ENCODE data around the gene MESP1.

Gene MESP1

DNA sequence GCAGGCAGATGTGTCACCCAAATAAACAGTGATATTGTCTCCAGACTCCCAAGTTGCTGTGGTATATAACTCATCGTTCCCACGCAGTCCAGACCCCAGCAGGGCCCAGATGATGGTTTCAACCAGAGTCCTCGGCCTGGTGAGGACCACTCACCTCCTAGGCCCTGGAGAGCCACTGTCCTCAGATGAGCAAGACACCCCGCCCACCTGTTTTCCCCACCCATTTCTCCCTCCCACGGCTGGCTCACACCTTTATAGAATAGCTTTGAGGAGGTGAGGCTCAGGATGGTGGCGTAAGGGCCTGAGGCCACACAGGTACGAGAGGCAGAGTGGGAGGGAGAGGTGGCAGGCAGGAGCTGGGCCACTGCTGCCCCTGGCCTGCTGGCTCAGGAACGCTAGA lies 7.5 kb downstream of the MESP1 start:
- Mint-ChIP-seq H3K27ac (no peak overlapping the region), H3K36me3 (no peaks in the 10 kb centered on the region), H3K4me3 (no peak overlapping the region), H3K4me1 (no peaks in the 10 kb centered on the region), H3K27me3 (peaks cover 1% of the 10 kb centered on the region), H3K9me3 (no peaks in the 10 kb centered on the region)
- no peak for DNase-seq (ENCODE audit: low spot score in 2 of 2)
- no peak for ATAC-seq (ENCODE audit: low read depth)

DNA sequence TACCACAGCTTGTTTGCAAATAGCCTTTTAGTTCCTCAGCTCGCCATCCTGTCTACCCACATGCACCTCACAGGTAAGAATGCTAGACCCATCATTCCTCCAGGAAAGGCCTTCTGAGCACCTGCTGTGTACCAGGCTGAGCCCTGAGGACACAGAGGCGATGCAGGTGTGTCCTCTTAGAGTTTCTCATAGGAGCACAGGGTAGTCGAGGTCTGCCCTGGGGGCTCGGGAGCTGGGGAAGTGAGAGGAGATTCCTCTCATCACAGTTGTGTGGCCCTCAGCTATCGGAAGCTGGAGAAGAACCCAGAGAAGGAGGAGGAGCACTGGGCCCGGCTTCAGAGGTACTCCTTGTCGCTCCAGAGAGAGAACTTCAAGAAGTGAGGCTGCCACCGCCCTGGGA lies 8.0 kb downstream of the MESP1 start:
- Mint-ChIP-seq H3K27me3 (peaks cover 1% of the 10 kb centered on the region), H3K27ac (no peak overlapping the region), H3K36me3 (no peaks in the 10 kb centered on the region), H3K4me3 (no peak overlapping the region), H3K9me3 (no peaks in the 10 kb centered on the region), H3K4me1 (no peaks in the 10 kb centered on the region)
- no peak for DNase-seq (ENCODE audit: low spot score in 2 of 2)
- no peak for ATAC-seq (ENCODE audit: low read depth)

DNA sequence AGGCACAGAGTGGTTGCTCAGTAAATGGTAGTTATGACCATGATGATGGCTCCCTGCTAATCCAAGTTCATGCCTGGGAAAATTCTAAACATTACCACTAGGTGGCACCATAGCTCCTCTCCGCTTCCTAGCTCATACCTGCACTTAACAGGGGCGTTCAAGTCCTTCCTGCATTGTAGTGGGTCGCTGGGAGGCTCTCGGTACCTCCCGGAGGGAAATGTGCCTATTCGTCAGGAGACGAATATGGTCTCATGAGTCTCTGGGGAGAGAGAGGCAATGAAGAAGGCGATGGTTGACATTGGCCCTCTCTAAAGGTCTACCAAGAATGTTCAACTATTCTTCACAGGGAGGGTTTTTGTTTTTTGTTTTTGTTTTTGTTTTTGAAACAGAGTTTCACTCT lies 10.9 kb downstream of the MESP1 start:
- peaks cover 10% of the 10 kb centered on the region for H3K27me3 Mint-ChIP-seq
- no peaks in the 10 kb centered on the region for H3K9me3 Mint-ChIP-seq
- H3K27ac Mint-ChIP-seq, result no peak overlapping the region
- no peaks in the 10 kb centered on the region for H3K4me1 Mint-ChIP-seq
- DNase-seq (ENCODE audit: low spot score in 2 of 2), result peak; percentile 65 to 69
- peak; percentile 92 for ATAC-seq (ENCODE audit: low read depth)
- H3K36me3 Mint-ChIP-seq, result no peaks in the 10 kb centered on the region
- H3K4me3 Mint-ChIP-seq, result no peak overlapping the region

DNA sequence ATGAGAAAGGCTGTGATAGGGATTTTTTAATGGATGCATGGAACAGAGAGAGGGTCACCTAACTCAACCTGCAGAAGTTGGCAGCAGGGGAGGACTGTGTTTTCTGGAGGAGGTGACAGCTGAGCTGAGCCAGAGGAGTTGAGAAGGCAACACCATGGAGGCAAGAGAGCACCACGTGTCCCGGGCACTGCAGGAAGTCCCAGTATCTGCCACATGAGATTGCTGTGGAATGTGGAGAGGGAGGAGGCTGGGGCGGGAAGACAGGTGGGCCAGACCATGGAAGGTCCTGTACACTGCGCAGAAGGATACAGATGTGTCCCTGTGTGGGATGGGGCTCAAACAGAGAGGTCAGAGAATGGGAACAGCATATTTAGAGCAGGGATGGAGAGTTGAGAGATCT lies 15.3 kb downstream of the MESP1 start:
- DNase-seq (ENCODE audit: low spot score in 2 of 2), result no peak
- Mint-ChIP-seq H3K27ac (no peak overlapping the region), H3K4me1 (no peaks in the 10 kb centered on the region), H3K36me3 (no peaks in the 10 kb centered on the region), H3K4me3 (no peak overlapping the region), H3K27me3 (peaks cover 17% of the 10 kb centered on the region), H3K9me3 (no peaks in the 10 kb centered on the region)
- no peak for ATAC-seq (ENCODE audit: low read depth)

DNA sequence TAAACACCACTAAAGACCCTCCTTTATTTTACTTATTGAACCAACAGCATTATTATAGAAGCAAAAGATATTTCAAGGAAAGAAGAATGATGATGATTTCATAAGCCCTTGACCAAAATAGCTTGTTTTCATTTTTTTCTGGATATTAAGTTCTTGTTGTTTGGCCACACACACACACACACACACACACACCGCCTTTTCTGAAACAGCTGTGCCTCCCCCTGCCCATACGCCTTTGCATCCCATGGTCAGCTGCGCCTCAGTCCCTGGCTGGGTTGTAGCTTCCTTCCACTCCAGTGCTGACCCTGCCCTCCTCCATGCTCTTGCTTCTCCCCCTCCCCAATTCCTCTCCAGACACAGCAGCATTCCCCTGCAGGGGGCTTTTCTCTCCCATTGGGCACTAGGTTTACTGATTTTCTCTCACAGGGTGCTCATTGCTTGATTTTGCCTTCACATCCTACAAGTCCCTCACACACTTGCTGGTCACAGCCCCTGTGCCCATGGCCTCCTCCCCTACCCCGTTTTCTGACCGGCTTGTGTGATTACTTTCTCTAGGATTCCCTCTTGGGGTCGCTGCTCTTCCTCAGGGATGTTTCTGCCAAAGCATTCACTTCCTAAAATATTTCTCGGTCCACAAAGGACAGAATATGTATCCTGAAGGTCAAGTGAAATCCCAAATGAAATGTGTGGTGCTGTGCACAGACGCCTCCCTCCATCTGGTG lies 18.4 kb downstream of the MESP1 start:
- no peak overlapping the region for H3K4me3 Mint-ChIP-seq
- no peaks in the 10 kb centered on the region for H3K4me1 Mint-ChIP-seq
- no peak for ATAC-seq (ENCODE audit: low read depth)
- no peak overlapping the region for H3K27ac Mint-ChIP-seq
- H3K27me3 Mint-ChIP-seq, result peaks cover 20% of the 10 kb centered on the region
- no peaks in the 10 kb centered on the region for H3K36me3 Mint-ChIP-seq
- no peak for DNase-seq (ENCODE audit: low spot score in 2 of 2)
- H3K9me3 Mint-ChIP-seq, result no peaks in the 10 kb centered on the region

DNA sequence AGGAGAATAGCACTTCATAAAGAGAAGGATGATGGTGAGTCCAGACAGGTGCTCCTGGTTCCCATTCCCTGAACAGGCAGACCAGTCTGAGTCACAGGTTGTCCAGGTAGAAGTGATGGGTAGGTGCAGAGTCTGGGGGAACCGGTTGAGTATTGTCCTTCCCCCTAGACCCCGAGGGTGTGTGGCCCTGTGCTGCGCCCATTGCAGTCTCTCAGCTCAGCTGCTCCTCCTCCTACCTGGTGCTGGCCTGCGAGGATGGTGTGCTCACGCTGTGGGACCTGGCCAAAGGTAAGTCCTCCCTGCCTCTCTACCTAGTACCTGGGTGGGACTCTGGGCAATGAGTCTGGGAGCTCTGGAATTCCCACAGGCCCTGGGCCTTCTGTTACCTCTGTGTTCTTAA lies 19.8 kb downstream of the MESP1 start:
- Mint-ChIP-seq H3K9me3 (no peaks in the 10 kb centered on the region), H3K27ac (no peak overlapping the region), H3K36me3 (no peaks in the 10 kb centered on the region), H3K4me1 (no peaks in the 10 kb centered on the region), H3K27me3 (peaks cover 19% of the 10 kb centered on the region), H3K4me3 (no peak overlapping the region)
- ATAC-seq (ENCODE audit: low read depth), result no peak
- no peak for DNase-seq (ENCODE audit: low spot score in 2 of 2)

DNA sequence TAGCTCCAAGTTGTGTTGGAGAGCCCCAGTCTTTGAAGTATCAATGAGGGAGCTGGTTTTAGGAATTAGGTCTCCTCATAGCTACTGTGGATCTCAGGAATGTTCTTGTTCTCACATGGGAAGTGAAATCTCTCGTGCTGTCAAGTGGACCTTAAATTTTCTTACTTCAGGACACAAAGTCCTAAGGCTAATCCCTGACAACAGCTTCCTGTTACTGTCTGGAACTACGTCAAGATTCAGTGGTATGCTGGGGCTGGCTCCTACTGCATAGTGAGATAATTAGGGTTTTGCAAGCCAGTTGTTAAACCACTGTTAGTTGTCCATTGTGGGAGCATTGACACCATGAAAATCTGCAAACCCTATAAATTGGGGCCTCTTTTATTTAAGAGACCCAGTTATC lies 22.8 kb downstream of the MESP1 start:
- DNase-seq (ENCODE audit: low spot score in 2 of 2) (no peak), ATAC-seq (ENCODE audit: low read depth) (no peak)
- Mint-ChIP-seq H3K36me3 (no peaks in the 10 kb centered on the region), H3K9me3 (peaks cover 2% of the 10 kb centered on the region), H3K4me3 (no peak overlapping the region), H3K27ac (no peak overlapping the region), H3K27me3 (peaks cover 11% of the 10 kb centered on the region), H3K4me1 (no peaks in the 10 kb centered on the region)

DNA sequence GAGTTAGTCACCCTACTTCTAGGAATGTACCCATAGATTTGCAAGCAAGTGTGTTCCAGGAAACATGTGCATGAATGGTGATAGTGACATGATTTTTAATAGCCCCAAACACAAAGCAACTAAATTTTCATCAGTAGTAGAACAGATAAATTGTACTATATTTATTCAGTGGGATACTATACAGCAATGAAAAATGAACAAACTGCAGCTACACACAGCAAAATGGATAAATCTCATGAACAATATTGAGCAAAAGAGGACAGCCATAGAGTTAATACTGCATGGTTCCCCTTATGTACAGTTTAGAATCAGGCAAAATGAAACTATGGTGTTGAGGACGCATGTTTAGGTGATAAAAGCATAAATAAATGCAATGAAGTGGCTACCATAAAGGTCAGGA lies 26.0 kb downstream of the MESP1 start:
- ATAC-seq (ENCODE audit: low read depth) (no peak), DNase-seq (ENCODE audit: low spot score in 2 of 2) (no peak)
- Mint-ChIP-seq H3K4me3 (no peak overlapping the region), H3K27ac (no peak overlapping the region), H3K4me1 (no peaks in the 10 kb centered on the region), H3K36me3 (no peaks in the 10 kb centered on the region), H3K9me3 (peaks cover 5% of the 10 kb centered on the region), H3K27me3 (peaks cover 14% of the 10 kb centered on the region)

DNA sequence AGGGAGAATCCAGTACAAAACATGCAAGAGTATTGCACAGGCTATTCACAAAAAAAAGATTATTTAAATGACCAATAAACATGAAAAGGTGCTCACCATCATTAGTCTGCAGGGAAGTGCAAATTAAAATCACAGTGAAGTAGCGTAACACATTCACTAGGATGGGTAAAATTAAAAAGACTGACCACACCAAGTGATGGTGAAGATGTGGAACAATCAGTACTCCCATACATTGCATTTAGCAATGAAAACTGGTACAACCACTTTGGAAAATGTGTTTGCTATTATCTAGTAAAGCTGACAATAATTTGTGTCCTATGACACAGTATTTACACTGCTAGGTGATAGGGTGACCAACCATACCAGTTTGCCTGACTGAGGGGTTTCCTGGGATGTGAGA lies 26.4 kb downstream of the MESP1 start:
- Mint-ChIP-seq H3K36me3 (no peaks in the 10 kb centered on the region), H3K27me3 (peaks cover 12% of the 10 kb centered on the region), H3K4me1 (no peaks in the 10 kb centered on the region), H3K9me3 (peaks cover 5% of the 10 kb centered on the region), H3K27ac (no peak overlapping the region), H3K4me3 (no peak overlapping the region)
- DNase-seq (ENCODE audit: low spot score in 2 of 2) (no peak), ATAC-seq (ENCODE audit: low read depth) (no peak)

DNA sequence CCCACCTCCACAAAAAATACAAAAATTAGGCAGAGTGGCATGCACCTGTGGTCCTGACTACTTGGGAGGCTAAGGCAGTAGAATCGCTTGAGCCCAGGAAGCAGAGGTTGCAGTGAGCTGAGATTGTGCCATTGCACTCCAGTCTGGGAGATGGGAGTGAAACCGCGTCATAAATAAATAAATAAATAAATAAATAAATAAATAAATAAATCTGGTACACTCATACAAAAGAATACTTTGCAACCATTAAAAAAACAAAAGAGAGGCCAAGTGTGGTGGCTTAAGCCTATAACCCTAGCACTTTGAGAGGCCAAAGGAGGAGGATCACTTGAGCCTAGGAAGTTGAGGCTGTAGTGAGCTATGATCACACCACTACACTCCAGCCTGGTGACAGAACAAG lies 28.0 kb downstream of the MESP1 start:
- ATAC-seq (ENCODE audit: low read depth) (no peak), DNase-seq (ENCODE audit: low spot score in 2 of 2) (no peak)
- Mint-ChIP-seq H3K4me3 (no peak overlapping the region), H3K27ac (no peak overlapping the region), H3K36me3 (no peaks in the 10 kb centered on the region), H3K27me3 (peaks cover 11% of the 10 kb centered on the region), H3K4me1 (no peaks in the 10 kb centered on the region), H3K9me3 (peaks cover 5% of the 10 kb centered on the region)

DNA sequence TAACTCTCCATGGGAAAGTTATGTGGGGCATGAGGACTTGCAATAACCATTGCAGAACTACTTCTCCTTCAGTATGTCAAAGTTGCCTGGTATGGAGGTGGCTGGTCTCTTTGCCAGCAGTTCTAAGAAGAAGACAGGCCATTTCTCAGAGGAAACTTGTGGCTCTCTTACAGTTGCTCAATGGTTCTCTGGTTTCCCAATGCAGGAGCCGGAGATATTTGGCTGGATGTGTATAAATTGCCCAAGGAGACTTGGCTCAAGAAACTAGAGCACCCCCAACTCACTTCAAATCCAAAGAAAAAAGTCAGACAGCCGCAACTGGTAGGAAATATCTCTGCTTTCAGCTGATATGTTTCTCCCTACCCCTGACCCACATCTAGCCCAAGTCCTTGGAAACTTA lies 36.3 kb downstream of the MESP1 start:
- Mint-ChIP-seq H3K4me1 (no peaks in the 10 kb centered on the region), H3K27me3 (no peaks in the 10 kb centered on the region), H3K4me3 (no peak overlapping the region), H3K36me3 (no peaks in the 10 kb centered on the region), H3K27ac (no peak overlapping the region), H3K9me3 (no peaks in the 10 kb centered on the region)
- ATAC-seq (ENCODE audit: low read depth) (no peak), DNase-seq (ENCODE audit: low spot score in 2 of 2) (no peak)

DNA sequence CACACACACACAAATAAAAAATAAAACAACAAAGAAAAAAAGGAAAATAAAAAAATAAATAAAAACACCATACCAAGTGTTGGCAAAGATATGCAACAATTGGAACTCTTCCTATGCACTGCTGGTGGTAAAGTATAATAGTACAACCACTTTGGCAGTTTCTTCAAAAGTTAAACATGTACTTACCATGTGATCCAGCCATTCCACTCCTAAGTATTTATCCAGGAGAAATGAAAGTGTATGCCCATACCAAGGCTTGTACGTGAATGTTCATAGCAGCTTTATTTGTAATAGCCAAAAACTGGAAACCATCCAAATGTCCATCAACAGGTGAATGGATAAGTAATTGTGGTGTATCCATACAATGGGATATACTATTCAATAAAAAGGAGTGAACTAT lies 43.5 kb downstream of the MESP1 start:
- Mint-ChIP-seq H3K27me3 (peaks cover 22% of the 10 kb centered on the region), H3K4me1 (no peaks in the 10 kb centered on the region), H3K9me3 (no peaks in the 10 kb centered on the region), H3K4me3 (no peak overlapping the region), H3K36me3 (peaks cover 4% of the 10 kb centered on the region), H3K27ac (no peak overlapping the region)
- ATAC-seq (ENCODE audit: low read depth) (no peak), DNase-seq (ENCODE audit: low spot score in 2 of 2) (no peak)

DNA sequence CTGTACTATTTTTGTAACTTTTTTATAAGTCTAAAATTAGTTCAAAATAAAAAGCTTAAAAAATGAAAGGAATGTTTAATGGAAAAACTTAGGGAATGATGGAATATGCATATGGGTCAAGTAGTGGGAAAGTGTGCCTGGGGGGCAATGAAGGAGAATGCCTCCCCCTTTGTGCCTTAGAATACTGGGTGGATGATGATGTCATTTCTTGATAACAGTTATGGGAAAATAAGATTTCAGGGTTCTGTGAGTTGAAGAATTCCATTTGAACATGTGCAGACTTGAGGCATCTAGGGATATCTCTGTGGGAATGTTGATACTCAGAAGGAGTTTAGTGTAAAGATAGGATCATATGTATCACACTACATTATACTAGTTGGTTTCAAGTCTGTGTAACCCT lies 46.6 kb downstream of the MESP1 start:
- no peak for DNase-seq (ENCODE audit: low spot score in 2 of 2)
- Mint-ChIP-seq H3K9me3 (peaks cover 2% of the 10 kb centered on the region), H3K4me1 (no peaks in the 10 kb centered on the region), H3K4me3 (no peak overlapping the region), H3K27me3 (peaks cover 31% of the 10 kb centered on the region), H3K27ac (no peak overlapping the region), H3K36me3 (peaks cover 4% of the 10 kb centered on the region)
- ATAC-seq (ENCODE audit: low read depth), result no peak
